CD4-positive, alpha-beta T cell treated with Interleukin-2 at 100 ng/mL for 4 hours (primary cell): ENCODE data around the gene PES1.
"Not testable (repeated sequence)": the region's sequence is repeated elsewhere in the genome, so short reads cannot be mapped to it uniquely, and the experiment has no call there.

Experiments
- DNase-seq: peaks from one replicate; pipeline ENCODE4 v3.0.0-alpha.2; 2020; ENCODE audit warnings: low spot score

The PES1 gene

DNA sequence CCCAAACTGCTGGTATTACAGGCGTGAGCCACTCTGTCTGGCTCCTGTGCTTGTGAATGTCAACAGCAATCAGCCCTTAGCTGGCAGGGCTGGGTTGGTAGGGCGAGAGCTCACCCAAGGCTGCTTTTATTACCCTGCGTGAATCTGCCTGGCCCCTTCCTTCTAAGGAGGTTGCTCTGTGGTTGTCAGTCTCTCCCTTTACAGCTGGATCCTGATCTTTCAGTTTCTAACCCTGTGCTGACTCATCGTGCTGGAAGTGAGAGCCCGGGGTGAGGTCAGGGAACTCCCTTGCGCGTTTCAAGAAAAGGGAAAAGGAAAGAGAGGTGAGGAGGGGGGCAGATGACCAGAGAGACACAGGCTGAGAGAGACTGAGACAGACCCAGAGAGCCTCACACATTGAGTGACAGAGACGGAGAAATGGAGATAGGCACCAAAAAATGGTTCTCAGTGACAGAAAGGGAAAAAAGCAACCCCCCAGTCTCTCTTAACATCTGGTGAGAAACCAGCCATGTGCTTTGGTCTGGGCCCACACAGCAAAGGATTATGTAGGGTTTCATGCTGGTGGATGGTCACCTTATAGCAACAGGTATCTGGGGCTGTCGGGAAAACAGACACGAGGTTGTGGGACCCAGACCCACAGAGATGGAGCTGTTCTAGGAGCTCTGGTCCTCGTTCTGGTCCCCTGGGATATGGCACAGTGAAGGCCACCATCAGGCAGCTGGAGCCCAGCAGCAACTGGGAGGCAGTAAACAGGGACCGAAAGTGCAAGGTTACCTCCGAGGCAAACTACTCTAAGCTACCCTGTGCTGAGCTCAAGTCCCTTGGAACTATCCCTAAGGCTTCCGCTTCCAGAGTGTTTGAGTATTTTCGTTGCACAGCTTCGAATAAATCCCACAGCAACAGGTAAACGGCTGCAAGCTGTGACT, 17.8 kb upstream of the PES1 start:
- peak; percentile 9 for DNase-seq

DNA sequence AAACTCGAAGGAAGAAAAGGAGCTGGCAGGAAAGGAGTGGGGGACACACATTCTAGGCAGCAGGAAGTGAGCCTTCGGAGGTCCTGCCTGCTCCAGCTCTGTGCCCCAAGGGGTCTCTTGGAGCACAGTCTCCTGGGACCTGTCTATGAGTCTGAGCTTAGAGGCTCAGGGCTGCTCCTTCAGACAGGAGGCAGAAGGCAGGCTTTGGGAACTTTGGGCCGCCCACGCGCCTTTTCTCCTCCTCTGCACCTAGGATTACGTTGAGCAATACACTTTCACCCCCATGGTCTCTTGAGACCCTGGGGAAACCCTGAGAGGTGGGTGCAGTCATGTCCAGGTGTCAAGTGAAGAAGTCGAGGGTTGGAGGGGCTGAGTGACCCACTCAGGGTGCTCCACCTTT, 16.2 kb upstream of the PES1 start:
- no peak for DNase-seq

DNA sequence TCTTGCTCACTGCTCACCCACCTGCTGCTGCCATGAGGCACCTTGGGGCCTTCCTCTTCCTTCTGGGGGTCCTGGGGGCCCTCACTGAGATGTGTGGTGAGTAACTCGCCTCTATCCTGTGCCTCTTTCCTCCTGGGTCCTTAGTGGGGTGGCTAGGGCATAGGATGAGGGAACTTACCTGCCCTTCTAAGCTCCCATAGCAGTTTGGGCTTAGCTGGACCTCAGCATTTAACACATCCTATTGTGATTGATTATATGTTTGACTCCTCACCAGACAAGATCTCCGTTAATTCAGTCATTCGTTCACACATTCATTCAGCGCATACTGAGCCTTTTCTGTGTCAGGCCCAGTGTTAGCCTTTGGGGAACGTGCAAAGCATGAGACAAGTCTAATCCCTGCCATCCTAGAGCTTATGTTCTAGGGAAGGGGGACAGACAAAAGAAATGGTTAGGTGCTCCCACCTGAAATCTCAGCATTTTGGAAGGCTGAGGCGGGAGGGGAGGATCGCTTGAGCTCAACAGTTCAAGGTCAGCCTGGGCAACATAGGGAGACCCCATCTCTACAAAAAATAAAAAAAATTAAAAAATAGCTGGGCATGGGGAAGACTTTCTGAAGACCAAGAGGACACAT, 15.7 kb upstream of the PES1 start:
- DNase-seq: no peak

DNA sequence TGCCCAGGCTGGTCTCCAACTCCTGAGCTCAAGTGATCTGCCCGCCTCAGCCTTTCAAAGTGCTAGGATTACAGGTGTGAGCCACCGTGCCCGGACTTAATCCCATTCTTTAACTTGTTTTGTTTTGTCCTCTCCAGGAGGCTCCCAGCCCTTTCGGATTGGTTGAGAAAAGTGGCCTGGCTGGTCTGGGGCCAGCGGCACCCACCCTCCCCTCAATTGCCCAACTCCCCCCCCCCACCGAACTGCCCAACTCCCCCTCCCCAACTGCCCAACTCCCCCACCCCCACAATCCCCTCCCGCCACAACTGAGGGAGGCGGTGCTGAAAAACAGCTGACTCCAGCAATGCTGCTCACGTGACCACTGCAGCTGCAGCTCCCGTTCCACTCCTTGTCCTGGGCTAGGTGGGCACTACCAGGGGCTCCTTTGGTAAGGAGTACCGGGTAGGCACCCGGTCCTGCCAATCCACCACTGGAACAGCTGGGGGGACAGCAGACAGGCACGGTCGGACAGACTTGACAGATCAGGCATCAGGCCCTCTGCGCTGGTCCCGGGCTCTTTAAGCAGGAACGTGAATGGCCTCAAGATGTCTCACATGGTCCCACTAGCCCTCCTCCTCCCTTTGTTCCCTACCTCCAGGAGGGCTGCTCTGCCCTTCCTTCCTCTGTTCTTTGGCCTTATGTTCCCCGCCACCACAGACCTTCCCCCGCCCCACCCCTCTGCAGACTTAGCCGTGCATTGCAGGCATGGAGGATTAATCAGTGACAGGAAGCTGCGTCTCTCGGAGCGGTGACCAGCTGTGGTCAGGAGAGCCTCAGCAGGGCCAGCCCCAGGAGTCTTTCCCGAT, 15.0 kb upstream of the PES1 start, which contains the start of gene TCN2:
Gene TCN2, plus strand, starts transcription at position 720 of the 845 bp plus-strand sequence. CDS start 158 bp downstream, outside the sequence.
- DNase-seq: peak; percentile 26

DNA sequence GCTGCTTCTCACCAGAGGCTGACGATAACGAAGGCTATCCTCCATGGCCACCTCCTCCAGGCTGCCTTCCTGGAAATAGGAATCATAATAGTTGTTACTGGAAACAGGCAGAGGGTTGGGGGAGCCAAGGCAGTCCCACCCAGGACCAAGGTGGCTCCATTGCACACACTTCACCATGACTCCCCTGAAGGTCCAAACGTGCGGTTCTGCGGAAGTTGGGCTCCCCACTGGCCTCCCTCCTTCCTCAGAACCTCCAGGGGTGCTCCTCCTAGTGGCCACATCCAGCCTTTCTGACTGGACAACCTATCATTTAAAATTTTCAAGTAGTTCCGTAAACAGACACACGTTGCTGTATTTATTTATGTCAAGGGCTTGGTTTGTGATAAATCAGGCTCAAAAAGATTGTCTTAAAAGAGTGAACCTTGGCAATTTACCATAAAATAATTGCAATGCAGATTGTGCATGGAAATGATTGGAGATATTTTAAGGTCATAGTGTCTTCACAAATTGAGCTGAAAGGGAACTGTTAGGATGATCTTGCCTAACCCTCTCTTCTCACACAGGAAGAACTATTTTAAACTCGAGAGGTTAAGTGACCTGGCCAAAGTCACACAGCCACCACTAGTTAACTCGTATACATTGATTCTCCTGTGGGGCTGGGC, 13.9 kb upstream of the PES1 start:
- peak; percentile 44 for DNase-seq

DNA sequence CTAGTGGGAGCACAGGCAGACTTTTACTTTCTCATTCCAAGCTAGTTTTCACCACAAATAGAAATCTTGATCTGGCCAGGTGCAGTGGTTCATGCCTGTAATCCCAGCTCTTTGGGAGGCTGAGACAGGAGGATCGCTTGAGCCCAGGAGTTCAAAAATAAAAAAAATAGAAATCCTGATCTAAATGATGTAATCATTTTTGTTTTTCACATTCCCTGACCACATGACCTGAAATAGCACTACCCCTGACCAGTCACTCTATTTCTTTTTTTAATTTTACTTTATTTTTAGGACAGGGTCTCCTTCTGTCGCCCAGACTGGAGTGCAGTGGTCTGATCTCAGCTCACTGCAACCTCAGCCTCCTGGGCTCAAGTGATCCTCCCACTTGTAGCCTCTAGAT, 13.0 kb upstream of the PES1 start:
- DNase-seq: no peak

DNA sequence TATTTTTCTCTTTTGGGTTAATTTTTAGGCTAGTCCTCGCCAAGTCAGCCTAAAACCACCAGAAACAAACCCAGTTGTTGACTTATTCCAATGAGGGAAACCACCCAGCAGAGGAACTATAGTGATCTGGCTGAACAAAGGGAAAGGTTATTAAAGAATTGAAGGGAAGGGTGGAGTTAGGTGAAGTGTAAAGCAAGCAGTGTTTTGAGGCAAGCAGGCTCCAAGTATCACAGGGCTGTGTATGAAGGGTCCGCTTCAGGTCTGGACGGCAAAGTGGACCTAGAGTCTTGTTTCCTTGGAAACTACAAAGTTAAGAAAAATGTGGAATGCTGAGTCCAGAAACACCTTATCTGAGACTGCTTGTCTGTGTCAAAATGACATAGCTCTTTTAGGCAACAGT, 12.1 kb upstream of the PES1 start:
- no peak for DNase-seq

DNA sequence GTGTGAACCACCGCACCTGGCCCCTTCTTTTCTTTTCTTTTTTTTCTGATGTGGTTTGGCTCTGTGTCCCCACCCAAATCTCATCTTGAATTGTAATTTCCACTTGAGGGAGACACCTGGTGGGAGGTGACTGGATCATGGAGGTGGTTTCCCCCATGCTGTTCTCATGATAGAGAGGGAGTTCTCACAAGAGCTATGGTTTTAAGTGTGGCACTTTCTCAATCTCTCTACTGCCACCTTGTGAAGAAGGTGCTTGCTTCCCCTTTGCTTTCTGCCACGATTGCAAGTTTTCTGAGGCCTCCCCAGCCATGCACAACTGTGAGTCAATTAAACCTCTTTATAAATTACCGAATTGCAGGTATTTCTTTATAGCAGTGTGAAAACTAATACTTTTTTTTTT, 10.3 kb upstream of the PES1 start:
- DNase-seq: peak; percentile 20

DNA sequence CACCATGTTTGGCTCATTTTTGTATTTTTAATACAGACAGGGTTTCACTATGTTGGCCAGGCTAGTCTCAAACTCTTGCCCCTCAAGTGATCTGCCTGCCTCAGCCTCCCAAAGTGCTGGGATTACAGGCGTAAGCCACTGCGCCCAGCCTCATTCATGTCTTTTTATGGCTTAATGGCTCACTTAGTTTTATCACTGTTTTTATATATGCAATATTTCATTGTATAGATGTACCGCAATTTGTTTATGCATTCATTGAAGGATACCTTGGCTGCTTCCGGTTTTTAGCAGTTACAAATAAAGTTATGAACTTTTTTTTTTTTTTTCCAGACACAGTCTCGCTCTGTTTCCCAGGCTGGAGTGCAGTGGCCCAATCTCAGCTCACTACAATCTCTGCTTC, 9.8 kb upstream of the PES1 start:
- no peak for DNase-seq

DNA sequence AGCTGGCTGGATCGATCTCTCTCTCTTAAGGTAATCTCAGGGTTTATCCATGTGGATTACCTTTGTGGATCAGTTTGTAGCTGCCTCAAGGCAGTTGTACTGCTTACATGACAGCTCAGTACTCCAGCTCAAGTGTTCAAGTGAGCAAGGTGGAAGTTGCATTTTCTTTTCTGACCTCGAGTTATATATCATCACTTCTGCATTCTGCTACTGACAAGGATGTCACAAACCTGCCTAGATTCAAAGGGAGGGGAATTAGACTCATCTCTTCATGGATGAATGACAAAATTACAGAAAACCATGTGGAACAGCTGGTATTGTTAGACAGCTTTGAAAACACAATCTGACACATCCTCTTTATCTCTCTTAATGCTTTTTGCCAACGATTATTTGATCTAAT, 9.2 kb upstream of the PES1 start:
- no peak for DNase-seq

DNA sequence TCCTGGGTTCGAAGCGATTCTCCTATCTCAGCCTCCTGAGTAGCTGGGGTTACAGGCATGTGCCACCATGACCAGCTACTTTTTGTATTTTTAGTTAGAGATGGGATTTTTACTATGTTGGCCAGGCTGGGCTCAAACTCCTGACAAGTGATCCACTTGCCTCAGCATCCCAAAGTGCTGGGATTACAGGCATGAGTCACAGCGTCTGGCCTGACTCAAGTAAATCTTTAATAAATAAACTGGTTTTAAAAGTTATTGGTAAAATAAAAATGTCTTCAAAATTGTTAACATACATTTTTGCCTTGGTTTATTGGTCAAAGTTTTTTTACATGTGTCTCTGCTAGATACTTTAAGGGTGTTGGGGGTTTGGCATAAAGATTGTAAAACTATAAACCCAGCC, 7.3 kb upstream of the PES1 start:
- no peak for DNase-seq

DNA sequence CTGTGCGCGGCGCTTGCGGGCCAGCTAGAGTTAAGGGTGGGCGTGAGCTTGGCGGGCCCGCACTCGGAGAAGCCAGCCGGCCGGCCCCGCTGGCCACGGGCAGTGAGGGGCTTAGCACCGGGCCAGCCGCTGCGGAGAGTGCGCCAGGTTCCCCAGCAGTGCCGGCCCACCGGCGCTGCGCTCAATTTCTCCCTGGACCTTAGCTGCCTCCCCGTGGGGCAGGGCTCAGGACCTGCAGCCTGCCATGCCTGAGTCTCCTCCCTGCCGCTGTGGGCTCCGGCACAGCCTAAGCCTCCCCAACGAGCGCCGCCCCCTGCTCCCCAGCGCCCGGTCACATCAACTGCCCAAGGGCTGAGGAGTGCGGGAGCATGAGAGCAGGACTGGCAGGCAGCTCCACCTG, 5.2 kb upstream of the PES1 start:
- DNase-seq: no peak

DNA sequence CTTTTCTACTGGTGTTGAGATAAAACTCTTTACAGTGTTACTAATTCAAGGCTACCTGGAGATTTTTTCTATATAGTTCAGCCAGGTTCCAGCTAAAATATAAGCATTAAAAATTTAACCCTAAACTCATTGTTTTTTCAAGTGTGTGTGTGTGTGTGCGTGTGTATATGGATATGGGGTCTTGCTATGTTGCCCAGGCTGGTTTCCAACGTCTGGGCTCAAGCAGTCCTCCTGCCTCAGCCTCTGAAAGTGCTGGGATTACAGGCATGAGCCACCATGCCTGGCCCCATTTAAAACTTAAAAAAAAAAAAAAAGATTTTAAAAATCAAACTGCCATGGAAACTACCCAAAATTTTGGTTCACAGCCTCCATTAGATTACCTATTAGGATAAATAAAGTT, 4.5 kb upstream of the PES1 start:
- DNase-seq: no peak

DNA sequence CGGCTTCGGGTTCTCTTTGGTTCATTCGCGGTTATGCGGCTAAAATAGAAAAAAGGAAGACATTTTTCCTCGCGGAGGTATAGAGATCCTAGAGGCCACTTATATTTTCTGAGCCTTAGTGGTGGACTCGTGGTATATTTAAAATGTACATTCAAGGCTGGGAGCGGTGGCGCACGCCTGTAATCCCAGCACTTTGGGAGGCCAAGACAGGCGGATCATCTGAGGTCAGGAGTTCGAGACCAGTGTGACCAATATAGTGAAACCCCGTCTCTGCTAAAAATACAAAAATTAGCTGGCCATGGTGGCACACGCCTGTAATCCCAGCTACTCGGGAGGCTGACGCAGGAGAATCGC, 627 bp upstream of the PES1 start:
- DNase-seq: not testable (repeated sequence)

DNA sequence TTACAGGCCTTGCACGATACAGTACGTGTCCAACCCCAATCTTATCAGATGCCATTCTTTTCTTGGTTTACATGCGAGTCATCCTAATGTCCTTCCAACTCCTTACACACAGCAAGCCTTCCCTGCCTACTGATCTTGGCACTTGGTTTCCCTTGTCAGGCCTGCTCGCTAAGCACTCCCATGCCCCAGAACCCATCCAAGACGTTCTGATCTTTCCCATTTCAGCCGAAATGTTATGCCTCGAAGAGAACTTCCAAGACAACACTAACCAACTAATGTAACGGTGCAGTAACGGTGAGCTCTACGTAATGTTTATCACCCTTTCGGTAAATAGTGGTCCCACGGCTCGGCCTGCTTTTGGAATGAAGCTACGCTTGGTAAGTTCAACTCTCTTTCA, 521 bp downstream of the PES1 start:
- no peak for DNase-seq

DNA sequence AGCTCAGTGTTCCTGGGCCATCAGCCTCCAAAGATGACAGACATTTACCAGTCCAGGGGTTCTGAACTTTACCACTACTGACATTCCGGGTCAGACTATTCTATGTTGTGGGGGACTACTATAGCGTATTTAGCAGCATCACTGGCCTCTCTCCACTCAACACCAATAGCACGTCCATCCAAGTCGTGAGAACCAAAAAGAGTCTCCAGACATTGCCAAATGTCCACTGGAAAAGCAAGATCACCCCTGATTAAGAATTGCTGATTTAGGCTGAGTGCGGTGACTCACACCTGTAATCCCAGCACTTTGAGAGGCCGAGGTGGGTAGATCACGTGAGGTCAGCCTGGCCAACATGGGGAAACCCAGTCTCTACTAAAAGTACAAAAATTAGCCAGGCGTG, 5.3 kb downstream of the PES1 start:
- no peak for DNase-seq

DNA sequence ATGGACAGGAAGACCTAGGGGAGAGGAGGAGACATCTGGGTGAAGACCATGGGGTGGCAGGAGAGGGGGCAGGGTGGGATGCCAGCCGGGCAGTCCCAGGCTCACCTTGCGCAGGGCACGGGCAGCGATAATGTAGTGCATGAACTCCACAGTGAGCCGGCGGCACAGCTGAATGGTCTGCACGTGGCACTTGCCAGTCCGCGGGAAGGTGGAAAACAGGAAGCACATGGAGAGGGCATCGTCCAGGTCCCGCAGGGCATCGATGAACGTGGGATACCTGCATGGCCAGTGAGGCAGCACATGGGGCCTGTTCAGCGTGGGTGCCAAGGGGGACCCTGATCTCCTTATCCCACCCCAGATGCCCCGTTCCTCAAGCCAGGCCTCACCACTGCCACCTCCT, 7.3 kb downstream of the PES1 start:
- no peak for DNase-seq

DNA sequence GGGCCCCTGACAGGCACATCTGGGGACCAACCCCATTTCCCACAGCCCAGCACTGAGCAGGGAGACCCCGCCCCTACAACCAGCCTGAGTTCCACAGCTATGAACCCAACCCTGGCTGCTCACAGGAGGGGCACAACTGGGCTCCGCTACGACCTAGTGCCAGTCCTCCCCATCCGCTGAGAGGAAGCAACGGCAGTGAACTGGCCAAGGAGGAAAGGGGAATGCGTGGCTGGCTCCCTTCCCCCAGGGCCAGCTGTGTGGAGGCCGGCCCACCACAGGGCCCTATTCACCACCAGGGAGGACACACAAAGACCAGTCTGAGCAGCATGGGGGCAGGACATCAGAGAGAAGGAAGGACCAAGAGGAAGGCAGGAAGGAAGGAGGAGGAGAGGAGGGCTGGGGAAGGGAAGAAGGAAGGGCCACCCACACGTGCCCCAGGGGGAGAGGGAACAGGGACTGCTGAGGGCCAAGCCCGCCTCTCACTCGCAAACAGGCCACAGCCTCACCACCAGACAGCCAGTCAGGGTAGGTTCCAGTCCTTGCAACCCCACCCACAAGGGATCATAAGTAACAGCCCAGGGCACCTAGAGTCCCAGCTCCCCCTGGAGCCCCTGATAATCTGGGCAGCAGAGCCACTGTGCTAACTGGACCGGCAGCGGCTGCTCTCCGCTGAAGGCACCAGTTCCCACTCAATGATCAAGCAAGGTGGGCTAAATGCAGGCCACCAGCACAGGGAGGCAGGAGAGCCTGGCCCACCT, 8.7 kb downstream of the PES1 start:
- DNase-seq: no peak

DNA sequence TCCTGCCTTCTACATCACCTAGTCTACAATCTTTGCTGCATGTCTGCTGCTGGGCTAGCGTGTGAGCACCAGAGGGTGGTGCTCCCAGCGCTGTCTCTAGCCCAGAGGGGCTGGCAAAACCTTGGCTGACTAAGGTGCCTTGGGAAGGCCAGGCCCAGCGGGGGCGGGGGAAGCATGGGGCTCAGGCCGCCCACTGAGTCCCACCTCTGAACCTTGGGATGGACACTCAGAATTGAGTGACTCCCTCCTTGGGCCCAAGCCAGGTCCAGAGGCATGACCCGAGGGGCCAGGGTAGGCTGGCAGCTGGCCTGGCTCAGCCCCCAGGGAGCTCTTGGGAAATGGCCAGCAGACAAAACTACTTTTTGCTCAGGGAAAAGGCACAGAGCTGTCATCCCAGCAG, 9.7 kb downstream of the PES1 start:
- DNase-seq: no peak

DNA sequence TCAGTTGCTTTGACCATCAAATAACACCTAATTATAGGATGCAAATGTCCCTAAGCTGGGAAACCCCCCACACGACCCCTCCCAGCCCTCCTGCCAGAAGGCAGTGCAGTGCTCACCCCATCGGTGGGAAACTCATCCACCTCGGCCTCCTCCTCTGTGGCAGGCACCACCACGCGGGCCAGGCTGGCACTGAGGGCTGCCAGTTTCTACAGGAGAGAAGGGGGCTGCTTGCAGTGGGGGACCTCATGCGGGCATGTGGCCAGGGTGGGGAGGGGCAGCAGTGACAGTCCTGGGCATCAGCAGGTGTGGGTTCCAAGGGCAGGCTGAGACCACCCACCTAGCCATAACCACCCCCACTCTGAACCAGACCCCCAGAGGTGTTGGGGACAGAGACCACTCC, 10.8 kb downstream of the PES1 start:
- DNase-seq: no peak

DNA sequence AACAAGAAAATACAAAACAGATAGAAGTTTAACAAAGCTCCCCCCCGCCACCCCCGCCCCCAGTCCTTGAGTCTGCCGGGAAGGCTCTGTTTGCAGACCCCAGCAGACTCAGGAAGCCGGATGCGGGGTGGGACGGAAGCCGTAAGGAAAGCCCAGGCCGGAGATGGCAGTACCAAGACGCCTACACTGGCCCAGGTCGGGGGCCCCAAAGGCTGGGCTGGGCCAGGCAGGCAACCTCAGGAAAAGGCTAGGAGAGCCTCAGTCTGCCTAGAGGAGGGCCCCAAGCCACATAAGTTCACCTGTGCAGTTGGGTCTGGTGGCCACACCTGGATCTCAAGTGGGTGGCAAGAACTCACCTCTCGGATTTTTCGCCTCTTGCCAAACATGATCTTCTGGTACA, 13.2 kb downstream of the PES1 start:
- no peak for DNase-seq

DNA sequence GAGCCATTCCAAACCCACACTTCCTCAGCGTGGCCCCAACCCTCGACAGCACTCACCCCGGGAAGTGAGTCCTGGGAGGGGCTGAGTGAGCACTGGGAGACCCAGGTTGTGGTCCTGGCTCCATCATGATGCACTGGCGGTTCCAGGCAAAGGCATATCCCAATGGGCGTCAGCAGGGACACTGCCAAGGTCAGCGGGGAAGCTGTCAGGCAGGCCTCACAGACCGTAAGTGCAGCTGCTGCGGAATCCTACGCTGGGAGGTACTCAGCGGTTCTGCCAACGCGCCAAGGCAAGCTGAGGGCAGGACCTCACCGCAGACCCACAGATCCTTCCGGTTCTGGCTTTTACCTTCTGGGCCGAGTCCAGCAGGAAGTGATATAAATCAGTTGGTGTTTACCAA, 15.9 kb downstream of the PES1 start:
- DNase-seq: no peak
